CD4-positive, CD25-positive, alpha-beta regulatory T cell (primary cell): Measurements from ENCODE around the gene PTH2R. TPM values are rescaled to one million over a fixed set of nuclear protein-coding genes. Genes with fewer than 3 reads are reported as not detected.

Source experiments
- ATAC-seq, 2 donors: fragments of 150-1000 bp; cut with Tn5 transposase; one replicate each; pipeline ENCODE4 v1.10.0; 2021; ENCODE audit warnings: low read depth in 2 of 2, moderate number of reproducible peaks in 2 of 2, moderate library complexity in 1 of 2
- DNase-seq, 3 donors: peaks; one replicate each; pipeline versions ENCODE4 v3.0.0 to v3.0.0-alpha.2; 2012 to 2022; ENCODE audit warnings: mixed read lengths in 1 of 3
- H3K27ac ChIP-seq: one replicate; pipeline ENCODE4 v1.7.0; 2013; ENCODE audit warnings: mild to moderate bottlenecking, low read length; ENCODE audit not compliant: insufficient read depth, poor library complexity, severe bottlenecking
- H3K27me3 ChIP-seq: one replicate; pipeline ENCODE4 v1.7.0; 2013; ENCODE audit warnings: low read length; ENCODE audit not compliant: control insufficient read depth, insufficient read depth
- H3K36me3 ChIP-seq: one replicate; pipeline ENCODE4 v1.7.0; 2013; ENCODE audit warnings: mild to moderate bottlenecking, low read length, moderate library complexity; ENCODE audit not compliant: control insufficient read depth, insufficient read depth
- H3K4me1 ChIP-seq: 2 replicates; pipeline ENCODE4 v1.7.0; 2013; ENCODE audit warnings: mild to moderate bottlenecking, low read length; ENCODE audit not compliant: insufficient read depth, control insufficient read depth, poor library complexity, severe bottlenecking
- H3K4me3 ChIP-seq: one replicate; pipeline ENCODE4 v1.7.0; 2013; ENCODE audit warnings: low read depth, mild to moderate bottlenecking, low read length, moderate library complexity
- H3K9me3 ChIP-seq, 2 experiments: 1 replicate in 1 of 2; 2 replicates in 1 of 2; pipeline ENCODE4 v1.7.0; 2013; ENCODE audit warnings: low read length in 2 of 2, mild to moderate bottlenecking in 1 of 2, moderate library complexity in 1 of 2; ENCODE audit not compliant: control insufficient read depth in 2 of 2
- H3K27ac Mint-ChIP-seq, 3 donors: one replicate each; pipeline ENCODE4 v1.8.0; 2020 to 2022; ENCODE audit warnings: mild to moderate bottlenecking in 3 of 3, mixed read lengths in 3 of 3, moderate library complexity in 2 of 3
- H3K27me3 Mint-ChIP-seq: one replicate; pipeline ENCODE4 v1.8.0; 2022; ENCODE audit warnings: mild to moderate bottlenecking, mixed read lengths
- H3K36me3 Mint-ChIP-seq: one replicate; pipeline ENCODE4 v1.8.0; 2020; ENCODE audit warnings: mixed read lengths
- H3K4me1 Mint-ChIP-seq, 4 donors: one replicate each; pipeline ENCODE4 v1.8.0; 2020 to 2022; ENCODE audit warnings: mixed read lengths in 4 of 4, mild to moderate bottlenecking in 1 of 4
- H3K4me3 Mint-ChIP-seq, 4 donors: one replicate each; pipeline ENCODE4 v1.8.0; 2020 to 2022; ENCODE audit warnings: mild to moderate bottlenecking in 4 of 4, mixed read lengths in 4 of 4, moderate library complexity in 3 of 4
- H3K9me3 Mint-ChIP-seq, 7 donors: one replicate each; pipeline ENCODE4 v1.8.0; 2020 to 2022; ENCODE audit warnings: mixed read lengths in 7 of 7, mild to moderate bottlenecking in 3 of 7, moderate library complexity in 2 of 7
- polyA plus RNA-seq, 4 donors: library from polyadenylated mRNA; unstranded; fragments of 300-500 nt; fragmentation: Illumina TruSeq; gene quantifications; one replicate each; pipeline ENCODE4 v1.2.3, GENCODE V29; 2021
- total RNA-seq: library from RNA; stranded (reverse); gene quantifications from one replicate; pipeline ENCODE4 v1.2.3, GENCODE V29; 2022

The PTH2R gene
- total and polyA plus RNA-seq, 5 donors from 2014 or later, result not detected

- H3K36me3 Mint-ChIP-seq, result peaks cover 7% of the 10 kb centered on the region
- Histone ChIP-seq H3K4me3 (no peak overlapping the region), H3K4me1 (no peaks in the 10 kb centered on the region), H3K9me3 (peaks cover 4% of the 10 kb centered on the region in 2 experiments), H3K36me3 (no peaks in the 10 kb centered on the region), H3K27me3 (no peaks in the 10 kb centered on the region), H3K27ac (no peak overlapping the region)
- peaks cover 5 to 22% (median 7%) of the 10 kb centered on the region in 4 donors for H3K4me1 Mint-ChIP-seq
- H3K27me3 Mint-ChIP-seq, result peaks cover 7% of the 10 kb centered on the region
- DNase-seq (peak in 1 of 3 donors; percentile 25), ATAC-seq (no peak)
- peaks cover 1 to 7% (median 4%) of the 10 kb centered on the region in 7 donors for H3K9me3 Mint-ChIP-seq
- peak overlapping the region in 1 of 3 donors; percentile 44 for H3K27ac Mint-ChIP-seq
- no peak overlapping the region for H3K4me3 Mint-ChIP-seq
Measured at GRCh38 chr2:208363485-208363884, 43.1 kb upstream of the PTH2R start.

GRCh38 chr2:208366215-208367127 lies 40.1 kb upstream of the PTH2R start:
- H3K36me3 ChIP-seq, result no peaks in the 10 kb centered on the region
- ATAC-seq (no peak), DNase-seq (no peak)
- peaks cover 2% of the 10 kb centered on the region for H3K36me3 Mint-ChIP-seq
- no peaks in the 10 kb centered on the region for H3K4me1 ChIP-seq
- no peak overlapping the region for H3K4me3 Mint-ChIP-seq
- H3K9me3 Mint-ChIP-seq, result peaks cover 0 to 7% (median 4%) of the 10 kb centered on the region in 7 donors
- H3K4me3 ChIP-seq, result no peak overlapping the region
- H3K27me3 ChIP-seq, result no peaks in the 10 kb centered on the region
- no peak overlapping the region for H3K27ac Mint-ChIP-seq
- H3K9me3 ChIP-seq, result peaks cover 4% of the 10 kb centered on the region in 2 experiments
- H3K4me1 Mint-ChIP-seq, result peaks cover 5 to 22% (median 6%) of the 10 kb centered on the region in 4 donors
- H3K27ac ChIP-seq, result no peak overlapping the region
- H3K27me3 Mint-ChIP-seq, result peaks cover 13% of the 10 kb centered on the region

- ATAC-seq, result no peak
- Mint-ChIP-seq H3K27me3 (peaks cover 13% of the 10 kb centered on the region), H3K4me1 (peaks cover 0 to 10% (median 0%) of the 10 kb centered on the region in 4 donors), H3K4me3 (no peak overlapping the region), H3K27ac (no peak overlapping the region), H3K36me3 (no peaks in the 10 kb centered on the region), H3K9me3 (peaks cover 0 to 7% (median 4%) of the 10 kb centered on the region in 7 donors)
- H3K27me3 ChIP-seq, result no peaks in the 10 kb centered on the region
- no peak for DNase-seq
- peaks cover 4% of the 10 kb centered on the region in 2 experiments for H3K9me3 ChIP-seq
- H3K4me3 ChIP-seq, result no peak overlapping the region
- H3K27ac ChIP-seq, result no peak overlapping the region
- no peaks in the 10 kb centered on the region for H3K4me1 ChIP-seq
- no peaks in the 10 kb centered on the region for H3K36me3 ChIP-seq
Measured at GRCh38 chr2:208369091-208369490, 37.5 kb upstream of the PTH2R start.

- no peak overlapping the region for H3K4me3 Mint-ChIP-seq
- Histone ChIP-seq H3K27me3 (no peaks in the 10 kb centered on the region), H3K4me3 (no peak overlapping the region), H3K27ac (no peak overlapping the region), H3K4me1 (no peaks in the 10 kb centered on the region), H3K9me3 (no peaks in the 10 kb centered on the region), H3K36me3 (no peaks in the 10 kb centered on the region)
- no peak overlapping the region for H3K27ac Mint-ChIP-seq
- no peak for ATAC-seq
- peaks cover 0 to 1% (median 0%) of the 10 kb centered on the region in 7 donors for H3K9me3 Mint-ChIP-seq
- DNase-seq, result no peak
- H3K27me3 Mint-ChIP-seq, result peaks cover 20% of the 10 kb centered on the region
- H3K4me1 Mint-ChIP-seq, result peaks cover 0 to 4% (median 0%) of the 10 kb centered on the region in 4 donors
- H3K36me3 Mint-ChIP-seq, result no peaks in the 10 kb centered on the region
Measured at GRCh38 chr2:208370881-208371633, 35.5 kb upstream of the PTH2R start.

- Histone ChIP-seq H3K27me3 (no peaks in the 10 kb centered on the region), H3K4me3 (no peak overlapping the region), H3K27ac (no peak overlapping the region), H3K9me3 (no peaks in the 10 kb centered on the region), H3K4me1 (no peaks in the 10 kb centered on the region), H3K36me3 (no peaks in the 10 kb centered on the region)
- no peaks in the 10 kb centered on the region for H3K36me3 Mint-ChIP-seq
- ATAC-seq (no peak), DNase-seq (no peak)
- peaks cover 17% of the 10 kb centered on the region for H3K27me3 Mint-ChIP-seq
- no peaks in the 10 kb centered on the region for H3K4me1 Mint-ChIP-seq
- no peak overlapping the region for H3K4me3 Mint-ChIP-seq
- H3K9me3 Mint-ChIP-seq, result no peaks in the 10 kb centered on the region
- H3K27ac Mint-ChIP-seq, result no peak overlapping the region
Measured at GRCh38 chr2:208371634-208371935, 35.0 kb upstream of the PTH2R start.

- Mint-ChIP-seq H3K4me3 (no peak overlapping the region), H3K4me1 (no peaks in the 10 kb centered on the region), H3K36me3 (no peaks in the 10 kb centered on the region), H3K27me3 (peaks cover 13% of the 10 kb centered on the region), H3K27ac (no peak overlapping the region), H3K9me3 (no peaks in the 10 kb centered on the region)
- peak in 2 of 3 donors; percentile 20 to 42 for DNase-seq
- H3K36me3 ChIP-seq, result no peaks in the 10 kb centered on the region
- H3K27ac ChIP-seq, result no peak overlapping the region
- no peaks in the 10 kb centered on the region for H3K27me3 ChIP-seq
- H3K9me3 ChIP-seq, result no peaks in the 10 kb centered on the region
- no peaks in the 10 kb centered on the region for H3K4me1 ChIP-seq
- no peak overlapping the region for H3K4me3 ChIP-seq
- peak in 1 of 2 donors; percentile 28 for ATAC-seq
Measured at GRCh38 chr2:208373460-208374089, 33.0 kb upstream of the PTH2R start.

- Mint-ChIP-seq H3K27ac (peak overlapping the region in 1 of 3 donors; percentile 33), H3K9me3 (no peaks in the 10 kb centered on the region), H3K4me1 (no peaks in the 10 kb centered on the region), H3K36me3 (no peaks in the 10 kb centered on the region), H3K27me3 (peaks cover 13% of the 10 kb centered on the region), H3K4me3 (no peak overlapping the region)
- no peaks in the 10 kb centered on the region for H3K36me3 ChIP-seq
- no peak for DNase-seq
- H3K27ac ChIP-seq, result no peak overlapping the region
- peaks cover 1% of the 10 kb centered on the region for H3K27me3 ChIP-seq
- H3K4me3 ChIP-seq, result no peak overlapping the region
- ATAC-seq, result no peak
- H3K4me1 ChIP-seq, result no peaks in the 10 kb centered on the region
- no peaks in the 10 kb centered on the region for H3K9me3 ChIP-seq
Measured at GRCh38 chr2:208375491-208376068, 31.0 kb upstream of the PTH2R start.
